HG02759 (cell line): ENCODE data around the gene ITFG1.
"Not testable (repeated sequence)": the region's sequence is repeated elsewhere in the genome, so short reads cannot be mapped to it uniquely, and the experiment has no call there.

Source experiments
- ATAC-seq: cut with Tn5 transposase; IDR thresholded peaks from one replicate; pipeline ENCODE4 v1.9.1; 2021; ENCODE audit warnings: mild to moderate bottlenecking, moderate library complexity; ENCODE audit not compliant: unreplicated experiment

The ITFG1 gene

DNA sequence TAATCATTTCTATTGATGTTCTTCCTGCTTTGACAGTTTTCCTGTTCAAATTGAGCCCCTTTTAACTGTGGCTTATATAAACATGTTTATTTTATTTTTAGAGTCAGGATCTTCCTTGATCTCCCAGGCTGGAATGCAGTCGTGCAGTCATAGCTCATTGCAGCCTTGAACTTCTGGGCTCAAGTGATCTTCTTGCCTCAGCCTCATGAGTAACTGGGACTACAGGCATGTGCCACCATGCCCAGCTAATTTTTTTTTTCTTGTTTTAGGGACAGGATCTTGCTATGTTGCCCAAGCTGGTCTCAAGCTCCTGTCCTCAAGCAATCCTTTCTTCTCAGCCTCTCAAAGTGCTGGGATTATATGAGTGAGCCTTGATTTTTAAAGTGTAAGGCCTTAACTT is 14.9 kb upstream of the ITFG1 start:
- no peak for ATAC-seq

DNA sequence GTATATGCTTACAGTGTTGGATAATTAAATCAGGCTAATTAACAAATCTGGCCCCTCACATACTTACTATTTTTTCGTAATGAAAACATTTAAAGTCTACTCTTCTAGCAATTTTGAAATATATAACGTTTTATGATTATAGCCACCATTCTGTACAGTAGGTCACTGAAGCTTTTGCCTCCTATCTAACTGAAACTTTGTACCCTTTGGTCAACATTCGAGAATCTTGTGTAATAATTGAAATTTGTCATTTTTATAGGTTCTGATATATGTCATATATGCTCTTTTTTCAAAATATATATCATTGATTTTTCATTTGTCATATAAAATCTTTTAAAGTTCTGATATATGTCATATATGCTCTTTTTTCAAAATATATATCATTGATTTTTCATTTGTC is 12.9 kb upstream of the ITFG1 start:
- no peak for ATAC-seq

DNA sequence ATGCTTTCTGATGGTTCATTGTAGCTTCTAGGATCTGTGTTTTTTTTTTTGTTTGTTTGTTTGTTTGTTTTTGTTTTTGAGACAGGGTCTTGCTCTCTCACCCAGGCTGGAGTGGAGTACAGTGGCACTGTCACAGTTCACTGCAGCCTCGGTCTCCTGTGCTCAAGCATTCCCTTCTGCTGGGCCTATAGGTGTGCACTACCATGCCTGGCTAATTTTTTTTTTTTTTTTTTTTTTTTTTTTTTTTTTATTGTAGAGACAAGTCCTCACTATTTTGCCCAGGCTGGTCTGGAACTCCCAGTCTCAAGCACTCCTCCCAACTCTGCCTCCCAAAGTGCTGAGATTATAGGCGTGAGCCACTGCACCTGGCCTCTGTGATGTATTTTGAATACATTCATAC is 12.1 kb upstream of the ITFG1 start:
- ATAC-seq = not testable (repeated sequence)

DNA sequence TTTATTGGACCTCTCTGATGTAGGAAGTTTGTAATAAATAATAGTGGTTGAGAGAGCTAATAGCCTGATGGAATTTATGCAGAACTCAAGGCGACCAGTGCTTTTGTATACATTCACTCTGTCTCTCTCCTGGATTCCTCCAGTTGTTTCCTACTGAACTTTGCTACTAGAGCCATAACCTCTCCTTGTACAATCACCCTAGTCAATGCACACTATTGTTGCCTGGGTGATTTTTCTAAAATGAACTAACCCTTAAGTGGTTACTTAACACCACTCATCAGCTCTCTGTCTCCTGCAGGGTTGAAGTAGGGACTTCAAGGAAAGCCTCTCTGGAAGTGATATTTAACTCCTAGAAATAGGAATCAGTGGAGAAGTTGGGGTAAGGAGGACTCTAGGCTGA is 9.9 kb upstream of the ITFG1 start:
- ATAC-seq = no peak

DNA sequence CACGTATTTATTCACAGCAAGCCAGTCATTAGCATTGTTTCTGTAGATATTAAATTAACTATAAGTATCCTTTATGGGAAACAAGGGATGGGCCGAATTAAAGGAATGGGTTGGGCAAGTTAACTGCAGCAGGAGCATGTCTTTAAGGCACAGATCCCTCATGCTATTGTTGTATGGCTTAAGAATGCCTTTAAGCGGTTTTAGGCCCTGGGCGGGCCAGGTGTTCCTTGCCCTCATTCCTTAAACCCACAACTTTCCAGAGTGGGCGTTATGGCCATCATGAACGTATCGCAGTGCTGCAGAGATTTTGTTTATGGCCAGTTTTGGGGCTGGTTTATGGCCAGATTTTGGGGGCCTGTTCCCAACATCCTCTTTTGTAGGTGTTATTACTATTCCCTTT is 9.3 kb upstream of the ITFG1 start:
- no peak for ATAC-seq

DNA sequence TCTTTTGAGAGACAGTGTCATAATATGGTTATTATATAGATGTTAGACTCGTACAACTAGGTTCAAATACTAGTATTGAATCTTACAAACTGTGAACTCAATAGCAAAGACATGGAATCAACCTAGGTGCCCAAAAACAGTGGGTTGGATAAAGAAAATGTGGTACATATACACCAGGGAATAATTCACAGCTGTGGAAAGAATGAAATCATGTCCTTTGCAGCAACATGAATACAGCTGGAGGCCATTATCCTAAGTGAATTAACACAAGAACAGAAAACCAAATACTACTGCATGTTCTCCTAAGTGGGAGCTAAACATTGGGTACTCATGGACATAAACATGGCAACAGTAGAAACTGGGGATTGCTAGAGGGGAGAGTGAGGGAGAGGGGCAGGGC is 8.4 kb upstream of the ITFG1 start:
- ATAC-seq = no peak

DNA sequence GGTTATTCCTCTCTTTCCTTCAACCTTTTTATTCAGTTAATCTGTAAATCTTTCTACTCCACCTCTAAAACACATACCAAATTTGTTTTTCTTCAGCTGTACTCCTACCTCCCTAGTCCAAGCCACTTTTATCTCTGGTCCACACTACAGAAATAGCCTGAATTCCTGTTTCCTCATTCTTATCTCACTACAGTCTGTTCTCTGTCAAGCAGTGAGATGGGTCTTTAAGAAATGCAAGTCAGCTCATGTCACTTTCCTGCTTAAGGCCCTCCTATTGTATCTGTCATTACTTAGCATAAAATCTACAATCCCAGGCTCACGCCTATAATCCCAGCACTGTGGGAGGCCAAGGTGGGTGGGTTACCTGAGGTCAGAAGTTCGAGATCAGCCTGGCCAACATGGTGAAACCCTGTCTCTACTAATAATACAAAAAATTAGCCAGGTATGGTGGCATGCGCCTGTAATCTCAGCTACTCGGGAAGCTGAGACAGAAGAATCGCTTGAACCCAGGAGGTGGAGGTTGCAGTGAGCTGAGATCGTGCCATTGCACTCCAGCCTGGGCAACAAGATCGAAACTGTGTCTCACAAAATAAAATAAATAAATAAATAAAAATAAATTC is 7.3 kb upstream of the ITFG1 start:
- ATAC-seq = not testable (repeated sequence)

DNA sequence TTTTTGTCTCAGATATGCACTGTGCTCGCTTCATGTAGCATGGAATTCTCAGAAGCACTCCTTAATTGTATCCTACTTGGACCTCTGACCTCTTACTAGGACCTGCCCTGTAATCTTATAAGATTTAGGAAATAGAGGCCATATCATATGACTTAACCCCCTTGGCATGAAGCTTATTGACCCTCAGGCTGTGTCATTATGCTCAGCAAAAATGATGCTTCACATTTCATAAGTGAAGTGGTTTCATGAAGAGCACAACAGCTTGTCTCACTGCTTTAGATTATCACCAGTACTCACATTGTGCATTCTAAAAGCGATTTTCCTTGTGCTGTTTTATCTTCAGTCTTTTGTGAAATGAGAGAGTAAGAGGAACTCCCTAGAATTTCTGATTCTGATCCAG is 6.6 kb upstream of the ITFG1 start:
- no peak for ATAC-seq

DNA sequence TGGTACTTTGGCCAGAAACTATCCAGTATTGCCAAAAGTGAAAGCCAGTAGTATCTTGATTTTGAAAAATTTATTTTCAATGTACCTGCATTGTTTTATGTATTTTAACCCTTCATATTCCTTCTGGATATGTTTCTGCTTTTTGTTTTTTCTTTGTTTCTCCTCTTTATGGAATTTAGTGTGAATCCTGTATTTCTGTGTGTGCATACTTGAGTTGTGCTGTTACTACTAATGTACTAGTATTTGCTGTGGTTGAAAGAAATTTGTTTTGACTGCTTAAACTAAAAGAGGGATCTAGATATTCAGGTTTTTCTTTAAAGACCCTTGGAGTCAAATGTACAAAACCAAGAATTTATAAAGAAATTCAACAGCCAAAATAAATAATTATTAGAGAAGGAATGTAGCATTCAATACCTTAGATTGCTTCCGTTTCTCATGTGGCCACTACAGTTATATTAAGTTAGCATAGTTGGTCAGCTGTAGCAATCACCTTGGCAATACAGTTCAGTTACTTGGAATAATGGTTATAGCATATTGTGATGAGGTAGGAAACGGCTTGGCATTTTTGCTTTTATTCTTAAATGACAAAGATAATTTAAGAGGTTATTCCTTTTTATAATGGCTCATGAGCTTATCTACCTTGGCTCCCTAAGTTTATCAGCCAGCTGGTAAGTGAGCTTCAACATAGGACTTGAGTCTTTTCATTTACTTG is 5.2 kb upstream of the ITFG1 start:
- ATAC-seq = no peak

DNA sequence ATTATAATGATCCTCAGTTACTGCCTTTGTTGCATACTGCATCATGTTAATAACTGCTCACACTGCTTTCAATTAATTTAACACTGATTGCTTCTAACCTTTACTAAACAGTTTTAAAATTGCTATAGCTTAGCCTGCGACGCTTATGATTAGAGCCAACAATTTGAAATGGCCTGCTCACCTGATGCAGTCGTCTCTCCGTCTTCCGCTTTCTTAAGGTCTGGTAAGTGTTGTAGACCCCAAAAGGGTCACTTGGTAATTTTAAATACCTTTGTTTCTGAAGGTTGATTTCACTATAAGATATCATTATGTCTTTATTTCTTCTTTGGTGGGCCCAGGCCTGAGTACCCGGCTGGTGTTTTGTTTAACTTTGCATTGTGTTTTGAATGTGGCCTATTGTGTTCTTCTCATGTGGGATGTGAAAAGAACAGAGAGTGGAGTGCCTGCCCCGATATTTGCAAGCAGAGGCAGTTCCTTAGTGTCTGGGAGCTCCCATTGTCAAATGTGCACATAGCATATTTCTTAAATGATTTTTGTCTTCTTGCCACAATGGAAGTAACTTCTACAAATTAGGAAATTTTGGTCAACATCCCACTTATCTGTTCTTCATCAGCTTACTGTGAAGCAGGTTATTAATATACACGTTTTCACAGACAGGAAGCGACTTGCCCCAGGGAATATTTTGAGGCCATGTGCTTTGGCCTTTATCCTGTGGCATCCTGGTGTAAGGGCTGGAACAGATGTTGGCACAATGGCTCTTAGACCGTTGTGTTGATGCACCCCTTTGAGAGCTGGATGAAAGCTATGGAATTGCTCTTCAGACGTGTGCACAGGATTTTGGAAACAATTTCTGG is 3.1 kb upstream of the ITFG1 start:
- no peak for ATAC-seq

DNA sequence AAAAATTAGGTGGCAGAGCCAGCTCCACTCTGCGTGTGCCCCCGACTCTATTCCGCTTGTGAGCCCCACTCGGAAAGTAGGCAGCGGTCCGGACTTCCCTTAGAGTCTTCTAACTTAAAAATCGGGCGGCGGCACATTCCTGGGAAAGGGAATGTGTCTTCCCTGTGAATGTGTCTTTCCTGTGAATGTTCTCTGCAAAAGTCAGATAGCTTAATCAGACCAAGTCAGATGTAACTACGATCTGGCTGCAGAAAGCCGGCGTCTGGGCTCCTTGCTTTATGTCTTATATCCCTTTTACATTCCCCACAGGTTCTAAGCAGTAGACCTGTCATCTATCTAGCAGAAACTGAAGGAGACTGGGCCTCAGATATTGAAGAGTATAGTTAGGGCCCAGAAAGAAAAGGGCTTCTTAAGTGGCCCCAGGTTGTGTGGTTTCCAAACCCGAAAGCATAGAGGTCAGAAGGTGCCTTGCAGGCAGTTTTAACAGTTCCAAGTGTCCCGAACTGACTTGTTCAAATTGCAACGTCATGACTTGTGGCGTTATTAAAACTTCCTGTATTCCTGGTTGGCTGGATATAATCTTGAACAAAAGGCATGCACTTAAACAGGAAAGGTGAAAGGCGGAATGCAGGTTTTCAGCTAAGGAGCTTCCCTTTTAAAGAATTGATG is 869 bp upstream of the ITFG1 start:
- peak; percentile 23 for ATAC-seq

DNA sequence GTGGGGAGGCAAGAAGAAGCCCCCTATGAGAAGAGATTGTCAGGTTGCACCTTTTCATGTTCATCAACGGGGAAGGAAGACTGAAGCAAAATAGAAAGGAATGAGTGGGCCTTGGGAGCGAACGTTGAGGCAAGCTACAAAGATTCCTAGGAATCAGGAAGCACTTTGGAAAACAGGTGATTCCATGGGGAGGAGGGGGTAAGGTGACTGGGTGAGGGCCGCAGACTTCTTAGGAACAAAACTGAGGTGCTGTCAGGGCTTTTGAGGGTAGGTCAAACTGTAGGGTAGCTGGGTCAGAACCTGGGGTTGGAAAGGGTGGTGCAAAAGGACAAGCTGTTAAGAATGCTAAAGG is 528 bp downstream of the ITFG1 start:
- no peak for ATAC-seq

DNA sequence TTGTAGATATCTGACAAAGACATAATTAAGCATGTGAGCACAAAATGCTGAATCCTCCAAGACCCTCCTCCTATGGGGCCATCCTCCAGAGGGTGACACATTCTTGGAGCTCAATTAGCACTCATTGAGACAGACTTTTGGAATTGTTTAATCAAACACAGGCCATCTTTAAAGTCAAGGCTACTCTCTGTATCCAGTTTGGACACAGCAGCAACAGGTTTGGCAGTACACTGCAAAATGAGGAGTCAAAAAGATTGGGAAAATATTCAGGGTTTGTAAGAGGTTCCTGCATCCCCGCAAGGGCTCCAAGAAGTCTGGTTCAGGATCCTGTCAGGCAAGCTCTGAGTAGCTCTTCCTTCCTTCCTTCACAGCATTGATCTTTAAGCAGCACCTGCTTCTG is 1.3 kb downstream of the ITFG1 start:
- ATAC-seq = no peak

DNA sequence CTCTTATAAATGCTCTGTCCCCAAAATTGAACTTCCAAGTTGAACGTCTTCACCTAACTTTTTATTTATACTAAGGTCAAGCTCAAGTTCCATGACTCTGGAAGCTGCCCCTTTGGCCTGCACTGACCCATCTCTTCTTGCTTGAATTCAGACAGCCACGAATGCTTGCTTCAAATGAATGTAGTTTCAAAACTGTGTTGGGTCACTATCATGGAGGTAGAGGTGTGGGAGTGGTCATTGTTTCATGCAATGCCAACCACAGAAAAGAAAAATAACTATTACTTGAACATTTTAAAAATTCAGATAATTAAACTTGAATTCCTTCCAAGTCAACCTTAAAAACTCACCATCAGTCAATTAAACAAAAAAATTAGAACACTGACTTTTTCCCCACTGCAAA is 2.5 kb downstream of the ITFG1 start:
- ATAC-seq = no peak

DNA sequence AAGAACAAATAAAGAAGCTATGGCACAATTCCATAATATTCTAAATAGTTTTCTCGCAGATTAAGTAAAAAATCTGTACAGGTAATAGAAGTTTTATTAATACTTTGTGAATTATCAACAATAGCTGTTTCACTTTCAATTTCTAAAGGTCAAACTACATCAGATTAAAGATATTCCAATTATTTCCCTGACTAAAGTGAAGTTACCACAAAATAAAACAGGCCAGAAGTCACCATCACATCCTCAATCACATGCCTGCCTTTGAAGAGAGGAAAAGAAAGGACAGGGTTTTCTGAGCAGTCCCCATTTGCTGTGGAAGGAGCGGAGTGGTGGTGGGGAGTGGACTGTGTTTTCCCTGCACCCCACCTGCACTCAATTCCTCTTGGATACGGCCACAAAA is 11.1 kb downstream of the ITFG1 start:
- no peak for ATAC-seq

DNA sequence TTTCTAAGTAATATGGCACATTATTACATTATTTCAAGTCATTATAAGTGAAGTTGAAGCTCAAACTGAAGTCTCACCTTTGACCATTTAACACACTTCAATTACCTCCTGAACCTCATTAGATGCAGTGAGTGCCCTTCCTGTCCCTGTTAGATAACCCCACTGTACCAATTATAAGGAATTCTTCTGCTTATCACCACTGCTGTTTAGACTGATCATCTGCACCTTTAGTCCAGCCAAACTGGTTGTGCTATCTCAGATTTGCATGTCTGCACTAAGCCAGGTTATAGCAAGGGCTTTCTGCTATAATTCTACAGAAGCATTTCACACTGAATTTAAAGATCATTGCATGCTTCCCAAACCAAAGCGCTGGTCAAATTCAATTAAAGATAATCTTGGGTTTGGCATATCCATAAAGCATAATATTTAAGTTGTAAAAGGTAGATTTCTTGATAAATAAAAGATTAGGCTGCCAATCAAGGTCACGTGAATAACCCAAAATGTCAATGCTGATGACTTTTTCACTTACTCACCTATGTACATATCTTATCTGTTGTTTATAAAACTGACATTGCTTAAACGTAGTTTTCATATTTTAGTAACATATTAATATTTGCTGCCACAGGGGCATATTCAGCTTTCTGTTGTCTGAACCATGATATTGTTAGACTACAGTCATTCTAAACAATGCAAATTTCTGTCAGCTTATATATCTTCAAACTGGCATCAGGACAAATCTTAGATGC is 11.9 kb downstream of the ITFG1 start:
- no peak for ATAC-seq

DNA sequence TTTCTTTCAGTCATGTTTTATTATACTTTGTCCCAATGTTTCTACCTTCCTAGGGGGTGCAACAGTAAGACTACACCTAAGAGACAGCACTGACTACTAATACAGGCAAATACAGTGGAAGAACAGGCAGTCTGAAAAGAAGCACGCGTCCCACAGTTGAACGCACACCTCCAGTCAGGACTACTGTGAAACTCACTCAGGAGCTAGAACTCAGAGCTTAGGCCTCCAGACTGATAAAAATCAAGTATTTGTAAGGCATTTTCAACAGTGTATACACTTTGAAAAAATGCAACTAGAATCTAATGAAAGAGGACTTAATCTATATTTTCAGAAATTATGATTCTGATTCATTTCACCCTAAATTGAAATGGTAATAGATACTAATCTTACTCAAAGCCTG is 14.4 kb downstream of the ITFG1 start:
- no peak for ATAC-seq

DNA sequence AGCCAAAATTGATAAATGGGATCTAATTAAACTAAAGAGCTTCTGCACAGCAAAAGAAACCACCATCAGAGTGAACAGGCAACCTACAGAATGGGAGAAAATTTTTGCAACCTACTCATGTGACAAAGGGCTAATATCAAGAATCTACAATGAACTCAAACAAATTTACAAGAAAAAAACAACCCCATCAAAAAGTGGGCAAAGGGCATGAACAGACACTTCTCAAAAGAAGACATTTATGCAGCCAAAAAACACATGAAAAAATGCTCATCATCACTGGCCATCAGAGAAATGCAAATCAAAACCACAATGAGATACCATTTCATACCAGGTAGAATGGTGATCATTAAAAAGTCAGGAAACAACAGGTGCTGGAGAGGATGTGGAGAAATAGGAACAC is 18.0 kb downstream of the ITFG1 start:
- not testable (repeated sequence) for ATAC-seq

DNA sequence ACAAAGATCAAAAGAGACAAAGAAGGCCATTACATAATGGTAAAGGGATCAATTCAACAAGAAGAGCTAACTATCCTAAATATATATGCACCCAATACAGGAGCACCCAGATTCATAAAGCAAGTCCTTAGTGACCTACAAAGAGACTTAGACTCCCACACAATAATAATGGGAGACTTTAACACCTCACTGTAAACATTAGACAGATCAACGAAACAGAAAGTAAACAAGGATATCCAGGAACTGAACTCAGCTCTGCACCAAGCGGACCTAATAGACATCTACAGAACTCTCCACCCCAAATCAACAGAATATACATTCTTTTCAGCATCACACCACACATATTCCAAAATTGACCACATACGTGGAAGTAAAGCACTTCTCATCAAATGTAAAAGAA is 20.8 kb downstream of the ITFG1 start:
- not testable (repeated sequence) for ATAC-seq

DNA sequence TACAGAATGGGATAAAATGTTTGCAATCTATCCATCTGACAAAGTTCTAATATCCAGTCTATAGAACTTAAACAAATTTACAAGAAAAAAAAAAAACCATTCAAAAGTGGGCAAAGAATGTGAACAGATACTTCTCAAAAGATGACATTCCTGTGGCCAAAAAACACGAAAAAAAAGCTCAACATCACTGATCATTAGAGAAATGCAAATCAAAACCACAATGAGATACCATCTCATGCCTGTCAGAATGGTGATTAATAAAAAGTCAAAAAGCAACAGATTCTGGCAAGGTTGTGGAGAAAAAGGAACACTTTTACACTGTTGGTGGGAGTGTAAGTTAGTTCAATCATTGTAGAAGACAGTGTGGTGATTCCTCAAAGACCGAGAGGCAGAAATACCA is 26.6 kb downstream of the ITFG1 start:
- not testable (repeated sequence) for ATAC-seq

DNA sequence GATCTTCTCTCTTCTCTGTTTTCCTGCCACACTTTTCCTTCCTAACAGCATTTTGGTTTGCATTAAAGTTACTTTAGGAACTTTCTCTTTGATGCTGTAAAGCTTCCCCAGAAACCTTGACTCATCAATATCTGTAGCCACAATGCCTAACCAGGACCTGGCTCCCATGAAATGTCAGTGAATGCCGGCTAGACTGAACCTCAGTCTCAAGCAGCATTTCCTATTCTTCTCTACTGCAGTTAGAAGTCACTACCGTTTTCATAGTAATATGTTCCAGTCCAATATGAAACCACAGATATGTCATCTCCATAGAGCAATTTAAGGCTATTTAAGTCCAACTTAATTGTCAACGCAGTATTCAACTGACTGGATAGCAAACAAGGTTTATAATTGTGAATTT is 28.9 kb downstream of the ITFG1 start:
- ATAC-seq = no peak
